22Rv1 (cell line): ENCODE data around the gene PPP1CA.

ENCODE experiments used
- H3K27ac ChIP-seq: fragments of 450-650 bp; 2 replicates; pipeline ENCODE4 v1.5.1; 2017
- CTCF ChIP-seq: fragments of 450-650 bp; IDR thresholded peaks from 2 replicates; pipeline ENCODE4 v1.5.1; 2017; ENCODE audit warnings: mild to moderate bottlenecking
- ZFX ChIP-seq: fragments of 450-650 bp; IDR thresholded peaks from 2 replicates; pipeline ENCODE4 v1.6.1; 2017; ENCODE audit warnings: antibody characterized with exemption, borderline replicate concordance

Gene PPP1CA

GRCh38 chr11:67407688-67408163, 6.1 kb upstream of the PPP1CA start:
- TF ChIP-seq ZFX (no peak), CTCF (no peak)

GRCh38 chr11:67406969-67407687, 5.5 kb upstream of the PPP1CA start:
- H3K27ac ChIP-seq = no peak overlapping the region
- TF ChIP-seq ZFX (no peak), CTCF (0 out of 2 replicates have a peak, but pooled peaks have one; percentile 5)

More at GRCh38 chr11:67407688-67408163, 6.1 kb upstream of the PPP1CA start:
- H3K27ac ChIP-seq = no peak overlapping the region

GRCh38 chr11:67406420-67406968, 4.8 kb upstream of the PPP1CA start:
- TF ChIP-seq ZFX = no peak
- TF ChIP-seq CTCF = no peak

GRCh38 chr11:67405688-67406339, 4.2 kb upstream of the PPP1CA start:
- no peak for TF ChIP-seq ZFX
- no peak for TF ChIP-seq CTCF

More at GRCh38 chr11:67406420-67406968, 4.8 kb upstream of the PPP1CA start:
- H3K27ac ChIP-seq = no peak overlapping the region

GRCh38 chr11:67405196-67405567, 3.5 kb upstream of the PPP1CA start:
- no peak for TF ChIP-seq ZFX
- TF ChIP-seq CTCF = no peak
- H3K27ac ChIP-seq = no peak overlapping the region

More at GRCh38 chr11:67405688-67406339, 4.2 kb upstream of the PPP1CA start:
- no peak overlapping the region for H3K27ac ChIP-seq

GRCh38 chr11:67404515-67405195, 3.0 kb upstream of the PPP1CA start:
- TF ChIP-seq ZFX = no peak
- TF ChIP-seq CTCF = no peak
- no peak overlapping the region for H3K27ac ChIP-seq

GRCh38 chr11:67403085-67403484, 1.4 kb upstream of the PPP1CA start:
- peak overlapping the region; percentile 96; the same call in 1 of the 2 replicates for H3K27ac ChIP-seq

- peak overlapping the region; percentile 96 for H3K27ac ChIP-seq
Measured at GRCh38 chr11:67402192-67402839, 658 bp upstream of the PPP1CA start.
